ENCODE measurements around the gene MEF2B.
A peak's percentile ranks its signal among the peaks of the same experiment; 100 is the strongest.

MEF2B gene

GRCh38 chr19:19205416-19206410 lies 35.6 kb upstream of the MEF2B start:
- no peak for DNase-seq (ENCODE audit: low read depth)
- no peak overlapping the region for H3K4me3 ChIP-seq (ENCODE audit: low read depth, low read length)
- TF ChIP-seq, protein P1, sequence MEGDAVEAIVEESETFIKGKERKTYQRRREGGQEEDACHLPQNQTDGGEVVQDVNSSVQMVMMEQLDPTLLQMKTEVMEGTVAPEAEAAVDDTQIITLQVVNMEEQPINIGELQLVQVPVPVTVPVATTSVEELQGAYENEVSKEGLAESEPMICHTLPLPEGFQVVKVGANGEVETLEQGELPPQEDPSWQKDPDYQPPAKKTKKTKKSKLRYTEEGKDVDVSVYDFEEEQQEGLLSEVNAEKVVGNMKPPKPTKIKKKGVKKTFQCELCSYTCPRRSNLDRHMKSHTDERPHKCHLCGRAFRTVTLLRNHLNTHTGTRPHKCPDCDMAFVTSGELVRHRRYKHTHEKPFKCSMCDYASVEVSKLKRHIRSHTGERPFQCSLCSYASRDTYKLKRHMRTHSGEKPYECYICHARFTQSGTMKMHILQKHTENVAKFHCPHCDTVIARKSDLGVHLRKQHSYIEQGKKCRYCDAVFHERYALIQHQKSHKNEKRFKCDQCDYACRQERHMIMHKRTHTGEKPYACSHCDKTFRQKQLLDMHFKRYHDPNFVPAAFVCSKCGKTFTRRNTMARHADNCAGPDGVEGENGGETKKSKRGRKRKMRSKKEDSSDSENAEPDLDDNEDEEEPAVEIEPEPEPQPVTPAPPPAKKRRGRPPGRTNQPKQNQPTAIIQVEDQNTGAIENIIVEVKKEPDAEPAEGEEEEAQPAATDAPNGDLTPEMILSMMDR (IDR thresholded peaks at IDR 0.05; ENCODE audit: insufficient read depth, low read depth, low read length, missing control alignments), result no peak

DNA sequence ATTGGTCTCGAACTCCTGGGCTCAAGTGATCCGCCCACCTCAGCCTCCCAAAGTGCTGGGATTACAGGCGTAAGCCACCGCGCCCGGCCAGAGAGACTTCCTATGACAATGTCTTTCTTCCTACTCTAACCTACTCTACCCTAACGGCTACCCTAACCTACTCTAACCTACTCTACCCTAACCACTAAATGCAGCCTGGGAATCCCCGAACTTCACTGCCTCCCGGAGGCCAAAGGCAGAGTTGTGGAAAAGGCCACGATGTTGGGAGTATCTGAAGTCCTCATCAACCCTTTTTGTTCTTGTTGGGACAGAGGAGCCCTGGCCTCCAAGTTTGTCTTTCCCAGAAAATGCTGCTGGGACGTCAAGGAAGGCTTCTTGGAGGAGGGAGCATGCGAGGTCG lies 34.1 kb upstream of the MEF2B start:
- no peak for DNase-seq (ENCODE audit: low read depth)
- no peak overlapping the region for H3K4me3 ChIP-seq (ENCODE audit: low read depth, low read length)
- TF ChIP-seq, protein P1 (IDR thresholded peaks at IDR 0.05; ENCODE audit: insufficient read depth, low read depth, low read length, missing control alignments), result no peak

DNA sequence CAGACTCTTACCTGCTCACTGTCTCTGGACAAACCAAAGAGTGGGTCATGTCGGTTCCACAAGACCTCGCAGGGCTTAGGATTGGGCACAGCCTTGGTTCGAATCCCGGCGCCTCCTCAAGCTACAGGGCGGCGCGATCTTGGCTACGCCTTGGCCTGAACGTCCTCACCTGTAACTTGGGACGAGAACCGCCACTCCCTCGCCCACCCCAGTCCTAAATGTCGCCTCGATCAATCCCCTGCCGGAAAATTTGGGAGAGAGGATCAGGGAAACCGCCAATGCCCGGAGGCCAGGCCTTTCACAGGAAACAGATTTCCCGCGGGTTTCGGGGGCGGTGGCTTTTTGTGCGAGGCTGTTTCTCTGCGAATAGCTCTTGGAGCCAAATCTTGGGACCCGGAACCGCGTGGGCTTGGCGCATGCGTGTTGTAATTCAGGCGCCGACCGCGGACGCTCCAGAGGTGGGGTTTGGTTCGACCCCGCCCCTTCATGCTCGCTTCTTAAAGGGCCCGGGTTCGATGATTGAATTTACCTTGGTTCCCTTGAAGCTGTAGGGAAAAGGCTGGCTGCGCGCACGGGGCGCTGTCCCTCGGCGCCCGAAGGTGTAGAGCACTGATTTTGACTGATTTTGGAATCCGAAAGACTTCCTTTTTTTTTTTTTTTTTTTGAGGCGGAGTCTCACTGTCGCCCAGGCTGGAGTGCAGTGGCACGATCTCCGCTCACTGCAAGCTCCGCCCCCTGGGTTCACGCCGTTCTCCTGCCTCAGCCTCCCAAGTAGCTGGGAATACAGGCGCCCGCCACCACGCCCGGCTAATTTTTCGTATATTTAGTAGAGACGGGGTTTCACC lies 33.2 kb upstream of the MEF2B start, which contains the start of gene NR2C2AP:
NR2C2AP (minus strand) TSS at position 403 of the 845 bp plus-strand sequence; CDS start at position 49, 354 bp downstream.
- H3K4me3 ChIP-seq (ENCODE audit: low read depth, low read length), result peak within 1 kb of the TSS; percentile 86
- peak; percentile 96 for DNase-seq (ENCODE audit: low read depth)
- TF ChIP-seq, protein P1 (IDR thresholded peaks at IDR 0.05; ENCODE audit: insufficient read depth, low read depth, low read length, missing control alignments), result no peak

GRCh38 chr19:19202707-19203011 lies 32.6 kb upstream of the MEF2B start:
- no peak for DNase-seq (ENCODE audit: low read depth)
- H3K4me3 ChIP-seq (ENCODE audit: low read depth, low read length), result peak overlapping the region; percentile 86
- TF ChIP-seq, protein P1 (IDR thresholded peaks at IDR 0.05; ENCODE audit: insufficient read depth, low read depth, low read length, missing control alignments), result no peak

DNA sequence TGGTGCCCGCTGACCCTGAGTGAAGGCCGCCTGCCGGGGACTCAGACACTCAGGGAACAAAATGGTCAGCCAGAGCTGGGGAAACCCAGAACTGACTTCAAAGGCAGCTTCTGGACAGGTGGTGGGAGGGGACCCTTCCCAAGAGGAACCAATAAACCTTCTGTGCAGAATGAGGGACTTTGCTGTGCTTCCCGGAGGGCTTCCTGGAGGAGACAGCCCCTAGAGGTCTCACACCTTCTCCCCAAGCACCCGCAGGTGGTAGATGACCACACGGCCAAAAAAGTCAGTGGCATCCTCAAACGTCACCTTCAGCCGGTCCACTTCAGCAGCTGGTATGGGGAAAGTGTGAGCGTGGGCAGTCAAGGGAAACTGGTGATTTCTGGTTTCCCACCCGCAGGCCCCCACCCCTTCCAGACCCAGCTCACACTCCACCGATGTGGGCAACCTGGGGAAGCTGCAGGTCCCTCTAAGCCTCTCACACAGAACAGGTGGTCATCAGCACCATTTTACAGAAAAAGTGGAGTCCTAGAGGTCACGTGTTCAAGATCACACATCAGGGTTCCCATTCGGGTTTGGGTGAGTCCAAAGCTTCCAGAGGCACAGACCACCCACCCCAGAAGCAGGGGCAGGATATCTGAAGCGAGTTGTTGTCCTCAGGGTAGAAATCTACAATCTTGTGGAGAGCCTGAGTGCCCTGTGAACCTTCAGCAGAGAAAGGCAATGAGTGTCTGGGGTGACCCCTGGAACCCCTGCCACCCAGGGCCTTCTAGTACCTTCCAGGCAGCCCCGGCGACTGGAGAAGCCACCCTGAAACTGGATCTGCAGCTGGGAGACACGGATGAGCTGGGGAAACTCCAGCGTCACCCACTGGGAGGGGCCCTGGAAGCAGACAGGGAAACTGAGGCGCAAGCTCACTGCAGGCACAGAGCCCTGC lies 31.9 kb upstream of the MEF2B start:
- no peak for DNase-seq (ENCODE audit: low read depth)
- H3K4me3 ChIP-seq (ENCODE audit: low read depth, low read length), result peak overlapping the region; percentile 86
- TF ChIP-seq, protein P1 (IDR thresholded peaks at IDR 0.05; ENCODE audit: insufficient read depth, low read depth, low read length, missing control alignments), result no peak

DNA sequence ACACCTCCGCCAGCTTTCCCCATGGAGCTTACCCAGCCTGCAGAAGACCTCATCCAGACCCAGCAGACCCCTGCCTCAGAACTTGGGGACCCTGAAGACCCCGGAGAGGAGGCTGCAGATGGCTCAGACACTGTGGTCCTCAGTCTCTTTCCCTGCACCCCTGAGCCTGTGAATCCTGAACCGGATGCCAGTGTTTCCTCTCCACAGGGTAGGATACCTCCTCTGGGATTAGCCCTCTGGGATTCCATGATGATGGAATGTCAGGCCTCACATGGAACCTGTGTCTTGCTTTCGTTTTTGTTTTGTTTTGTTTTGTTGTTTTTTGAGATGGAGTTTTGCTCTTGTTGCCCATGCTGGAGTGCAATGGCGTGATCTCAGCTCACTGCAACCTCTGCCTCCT lies 23.9 kb upstream of the MEF2B start:
- peak overlapping the region; percentile 92 for H3K4me3 ChIP-seq (ENCODE audit: low read depth, low read length)
- no peak for DNase-seq (ENCODE audit: low read depth)
- TF ChIP-seq, protein P1 (IDR thresholded peaks at IDR 0.05; ENCODE audit: insufficient read depth, low read depth, low read length, missing control alignments), result no peak
